WTC11 (cell line): ENCODE results near the gene ZNF668.

ENCODE experiments used
- CTCF ChIP-seq: fragments of 200-600 bp; IDR thresholded peaks from 2 replicates; pipeline ENCODE4 v1.8.0; 2022; ENCODE audit warnings: antibody characterized with exemption
- ELF4 ChIP-seq: sonication (generic); formaldehyde crosslinking; IDR thresholded peaks from 2 replicates; pipeline ENCODE4 v1.8.1; 2022; ENCODE audit warnings: low read depth, mild to moderate bottlenecking, moderate library complexity, missing genetic modification reagents
- ETV6 ChIP-seq: sonication (generic); formaldehyde crosslinking; IDR thresholded peaks from 2 replicates; pipeline ENCODE4 v1.8.1; 2022; ENCODE audit warnings: mild to moderate bottlenecking, missing genetic modification reagents
- IRF2 ChIP-seq: sonication (generic); formaldehyde crosslinking; IDR thresholded peaks from 2 replicates; pipeline ENCODE4 v1.8.0; 2022; ENCODE audit warnings: low read depth, missing genetic modification reagents, borderline replicate concordance
- ZNF281 ChIP-seq: sonication (generic); formaldehyde crosslinking; IDR thresholded peaks from 2 replicates; pipeline ENCODE4 v1.8.0; 2023; ENCODE audit warnings: mild to moderate bottlenecking, missing genetic modification reagents

DNA sequence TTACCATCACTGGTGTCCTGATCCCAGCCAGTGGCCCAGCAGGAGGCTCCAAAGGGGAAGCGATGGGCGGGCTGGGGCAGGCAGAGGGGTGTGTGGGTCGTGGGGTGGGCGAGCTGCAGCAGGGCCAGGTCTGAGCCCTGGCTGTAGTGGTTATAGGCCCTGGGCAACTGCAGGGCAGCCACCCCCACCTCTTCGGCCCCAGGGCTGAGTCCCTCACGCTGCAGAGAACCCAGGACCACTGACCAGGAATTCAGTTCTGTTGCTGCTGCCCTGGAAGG lies 12.5 kb upstream of the ZNF668 start:
- TF ChIP-seq IRF2 (CRISPR knock-in tag), result no peak
- no peak for TF ChIP-seq ZNF281 (CRISPR knock-in tag)
- TF ChIP-seq CTCF, result no peak
- TF ChIP-seq ETV6 (CRISPR knock-in tag), result no peak
- no peak for TF ChIP-seq ELF4 (CRISPR knock-in tag)
